Loucy (cell line): ENCODE results near the gene IFNG.

Source experiments
- H2AFZ ChIP-seq: fragments of 200-600 bp; sonication (generic); 2 replicates; pipeline ENCODE4 v1.6.0; 2016; ENCODE audit warnings: antibody characterized with exemption, mild to moderate bottlenecking, low read length, moderate library complexity
- H3F3A ChIP-seq: fragments of 200-600 bp; 2 replicates; pipeline ENCODE4 v1.6.0; 2016; ENCODE audit warnings: antibody characterized with exemption, low read depth, mild to moderate bottlenecking
- H3K27me3 ChIP-seq: fragments of 200-600 bp; sonication (generic); 2 replicates; pipeline ENCODE4 v1.6.1; 2014; ENCODE audit warnings: low read length, mild to moderate bottlenecking; ENCODE audit not compliant: insufficient read depth, poor library complexity, severe bottlenecking
- H3K36me3 ChIP-seq: fragments of 200-600 bp; sonication (generic); 2 replicates; pipeline ENCODE4 v1.6.1; 2016; ENCODE audit warnings: low read length; ENCODE audit not compliant: insufficient read depth
- H3K4me1 ChIP-seq: fragments of 200-600 bp; sonication (generic); 2 replicates; pipeline ENCODE4 v1.5.1; 2014; ENCODE audit warnings: low read length, mild to moderate bottlenecking; ENCODE audit not compliant: insufficient read depth, poor library complexity, severe bottlenecking
- H3K4me2 ChIP-seq: fragments of 200-600 bp; sonication (generic); 2 replicates; pipeline ENCODE4 v1.6.0; 2014; ENCODE audit warnings: antibody characterized with exemption, low read length, low read depth, mild to moderate bottlenecking; ENCODE audit not compliant: poor library complexity, severe bottlenecking
- H3K4me3 ChIP-seq: fragments of 200-600 bp; sonication (generic); 2 replicates; pipeline ENCODE4 v1.5.1; 2014; ENCODE audit warnings: low read length, mild to moderate bottlenecking, mixed read lengths; ENCODE audit not compliant: poor library complexity, severe bottlenecking
- H3K79me2 ChIP-seq: fragments of 200-600 bp; sonication (generic); 2 replicates; pipeline ENCODE4 v1.6.1; 2014; ENCODE audit warnings: low read length; ENCODE audit not compliant: insufficient read depth
- H3K9ac ChIP-seq: fragments of 200-600 bp; sonication (generic); 2 replicates; pipeline ENCODE4 v1.6.0; 2014; ENCODE audit warnings: mild to moderate bottlenecking, low read depth, low read length, moderate library complexity; ENCODE audit not compliant: poor library complexity, severe bottlenecking
- H3K9me2 ChIP-seq: fragments of 200-600 bp; sonication (generic); replicated peaks from 2 replicates; pipeline ENCODE4 v1.6.1; 2016; ENCODE audit warnings: low read depth, low read length, mixed read lengths
- H3K9me3 ChIP-seq: fragments of 200-600 bp; sonication (generic); 2 replicates; pipeline ENCODE4 v1.6.1; 2014; ENCODE audit warnings: mild to moderate bottlenecking, antibody characterized with exemption, low read length, low read depth; ENCODE audit not compliant: insufficient read depth
- H4K20me1 ChIP-seq: fragments of 200-600 bp; sonication (generic); 2 replicates; pipeline ENCODE4 v1.6.0; 2014; ENCODE audit warnings: antibody characterized with exemption, low read length, mild to moderate bottlenecking; ENCODE audit not compliant: insufficient read depth, poor library complexity, severe bottlenecking
- EZH2phosphoT487 ChIP-seq: fragments of 200-600 bp; IDR thresholded peaks from 2 replicates; pipeline ENCODE4 v1.6.1; 2018; ENCODE audit warnings: antibody characterized with exemption, mild to moderate bottlenecking, moderate library complexity, borderline replicate concordance
- TF ChIP-seq, protein P1 (sequence below): fragments of 200-600 bp; sonication (generic); conservative IDR thresholded peaks from 2 replicates; pipeline ENCODE4 v1.5.1; 2014; ENCODE audit warnings: mild to moderate bottlenecking, antibody characterized with exemption, low read length

IFNG gene

DNA sequence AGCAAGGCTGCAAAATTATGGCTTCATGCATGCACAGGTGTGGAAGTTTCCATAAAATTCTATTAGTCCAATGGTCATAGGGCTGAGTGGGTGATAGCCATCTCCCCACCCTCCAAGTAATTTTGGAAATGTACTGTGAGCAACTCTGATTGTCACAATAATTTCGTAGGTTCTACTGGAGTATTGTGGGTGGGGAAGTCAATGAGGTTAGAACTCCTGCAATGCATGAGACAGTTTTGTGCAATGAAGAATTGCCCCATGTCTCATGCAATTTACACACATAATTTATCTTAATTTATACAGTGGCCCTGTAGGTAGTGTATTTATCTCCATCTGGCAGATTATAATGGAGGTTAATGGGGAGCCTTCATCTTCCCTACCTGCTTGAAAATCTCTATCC lies 20.5 kb downstream of the IFNG start:
- H2AFZ ChIP-seq = no peak overlapping the region

DNA sequence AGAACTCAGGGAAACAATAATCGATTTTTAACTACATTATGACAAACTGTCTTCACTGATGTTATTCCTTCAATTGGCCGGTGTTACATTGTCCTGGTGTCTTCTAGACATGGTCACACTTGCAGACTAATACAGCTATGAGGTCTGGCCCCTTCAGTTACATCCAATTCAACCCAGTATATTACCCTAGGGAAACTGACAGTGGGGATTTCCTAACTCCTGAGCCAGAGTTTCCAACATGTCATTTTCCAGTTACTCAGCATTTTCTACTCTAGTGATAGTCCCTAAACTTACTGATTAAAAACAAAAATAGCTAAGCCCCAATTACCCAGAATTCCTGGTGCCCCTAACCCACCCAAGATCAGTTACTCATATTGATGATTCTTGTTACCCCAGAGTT lies 21.1 kb downstream of the IFNG start:
- Histone ChIP-seq H3K4me2 (no peak overlapping the region), H3K9me2 (no peaks in the 10 kb centered on the region), H3K79me2 (no peaks in the 10 kb centered on the region), H4K20me1 (no peaks in the 10 kb centered on the region), H3K36me3 (no peaks in the 10 kb centered on the region), H2AFZ (no peak overlapping the region), H3K9me3 (no peaks in the 10 kb centered on the region), H3K4me3 (no peak overlapping the region), H3K4me1 (peaks cover 8% of the 10 kb centered on the region), H3F3A (no peaks in the 10 kb centered on the region), H3K27me3 (no peaks in the 10 kb centered on the region), H3K9ac (no peak overlapping the region)
- TF ChIP-seq EZH2phosphoT487 = no peak
- TF ChIP-seq, protein P1, sequence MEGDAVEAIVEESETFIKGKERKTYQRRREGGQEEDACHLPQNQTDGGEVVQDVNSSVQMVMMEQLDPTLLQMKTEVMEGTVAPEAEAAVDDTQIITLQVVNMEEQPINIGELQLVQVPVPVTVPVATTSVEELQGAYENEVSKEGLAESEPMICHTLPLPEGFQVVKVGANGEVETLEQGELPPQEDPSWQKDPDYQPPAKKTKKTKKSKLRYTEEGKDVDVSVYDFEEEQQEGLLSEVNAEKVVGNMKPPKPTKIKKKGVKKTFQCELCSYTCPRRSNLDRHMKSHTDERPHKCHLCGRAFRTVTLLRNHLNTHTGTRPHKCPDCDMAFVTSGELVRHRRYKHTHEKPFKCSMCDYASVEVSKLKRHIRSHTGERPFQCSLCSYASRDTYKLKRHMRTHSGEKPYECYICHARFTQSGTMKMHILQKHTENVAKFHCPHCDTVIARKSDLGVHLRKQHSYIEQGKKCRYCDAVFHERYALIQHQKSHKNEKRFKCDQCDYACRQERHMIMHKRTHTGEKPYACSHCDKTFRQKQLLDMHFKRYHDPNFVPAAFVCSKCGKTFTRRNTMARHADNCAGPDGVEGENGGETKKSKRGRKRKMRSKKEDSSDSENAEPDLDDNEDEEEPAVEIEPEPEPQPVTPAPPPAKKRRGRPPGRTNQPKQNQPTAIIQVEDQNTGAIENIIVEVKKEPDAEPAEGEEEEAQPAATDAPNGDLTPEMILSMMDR = no peak

More for the DNA sequence above, 20.5 kb downstream of the IFNG start:
- TF ChIP-seq, protein P1 = no peak
- no peak for TF ChIP-seq EZH2phosphoT487
- Histone ChIP-seq H3K9me3 (no peaks in the 10 kb centered on the region), H3K4me2 (no peak overlapping the region), H3K4me3 (no peak overlapping the region), H3K36me3 (no peaks in the 10 kb centered on the region), H3F3A (no peaks in the 10 kb centered on the region), H3K27me3 (no peaks in the 10 kb centered on the region), H3K9ac (no peak overlapping the region), H4K20me1 (no peaks in the 10 kb centered on the region), H3K9me2 (no peaks in the 10 kb centered on the region), H3K79me2 (no peaks in the 10 kb centered on the region), H3K4me1 (peaks cover 8% of the 10 kb centered on the region)

DNA sequence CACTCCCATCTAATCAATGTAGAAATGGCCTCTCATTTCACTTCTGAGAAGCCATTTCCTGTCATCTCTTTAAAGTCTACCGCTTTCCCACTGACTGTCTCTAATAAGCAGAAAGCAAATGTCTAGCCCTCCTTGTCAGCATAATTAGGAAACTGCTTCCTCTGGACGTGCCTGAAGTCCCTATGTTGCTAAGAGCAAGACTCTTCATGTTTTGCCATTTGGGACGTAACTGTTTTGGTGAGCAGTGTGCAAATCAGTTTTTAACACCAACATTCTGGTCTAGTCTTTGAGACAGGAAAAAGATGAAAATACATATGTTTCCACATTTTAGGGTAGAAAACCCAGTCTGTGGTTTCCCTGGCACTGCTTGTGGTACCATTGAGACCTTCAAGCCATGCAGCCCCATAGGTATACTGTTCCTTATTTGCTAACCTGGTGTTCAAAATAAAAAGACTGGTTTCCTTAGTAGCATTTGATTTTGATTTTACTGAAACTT lies 22.2 kb downstream of the IFNG start:
- Histone ChIP-seq H3K4me1 (peaks cover 8% of the 10 kb centered on the region), H2AFZ (peak overlapping the region; percentile 20), H3K79me2 (no peaks in the 10 kb centered on the region), H4K20me1 (no peaks in the 10 kb centered on the region), H3F3A (no peaks in the 10 kb centered on the region), H3K4me3 (no peak overlapping the region), H3K9me2 (no peaks in the 10 kb centered on the region), H3K9ac (no peak overlapping the region), H3K36me3 (no peaks in the 10 kb centered on the region), H3K27me3 (no peaks in the 10 kb centered on the region), H3K9me3 (no peaks in the 10 kb centered on the region), H3K4me2 (peak overlapping the region; percentile 5)
- TF ChIP-seq EZH2phosphoT487 = no peak
- TF ChIP-seq, protein P1 = no peak
